Right lobe of liver (tissue), 4 donors: ENCODE measurements around the gene CNOT4.

Source experiments
- CTCF ChIP-seq, 4 donors: fragments of 200-600 bp in 3 of 4; fragments of 450-650 bp in 1 of 4; IDR thresholded peaks; one replicate each; pipeline versions ENCODE4 v1.5.1 to v1.8.0; 2016 to 2022; ENCODE audit warnings: antibody characterized with exemption in 4 of 4, mild to moderate bottlenecking in 2 of 4
- POLR2A ChIP-seq: fragments of 450-650 bp; IDR thresholded peaks from one replicate; pipeline ENCODE4 v1.6.1; 2017; ENCODE audit warnings: antibody characterized with exemption, mild to moderate bottlenecking
- donor health status: DM: no; HTN: no; CAD: no.
- donor health status: DM: no; HTN: no; CAD: no.
- donor health status: DM: no; HTN: yes; CAD: no.

GRCh38 chr7:135377171-135377570 lies 132.7 kb downstream of the CNOT4 start:
- TF ChIP-seq CTCF (IDR thresholded peaks at IDR 0.05) (no peak), POLR2A (no peak)
